ENCODE measurements around the gene PATL1. TPM values are rescaled to one million over a fixed set of nuclear protein-coding genes. Genes with fewer than 3 reads are reported as not detected.
"Not testable (repeated sequence)": the region's sequence is repeated elsewhere in the genome, so short reads cannot be mapped to it uniquely, and the experiment has no call there.

Gene PATL1
- total RNA-seq, 1 donor from 2014 or later, result 28.7 TPM

DNA sequence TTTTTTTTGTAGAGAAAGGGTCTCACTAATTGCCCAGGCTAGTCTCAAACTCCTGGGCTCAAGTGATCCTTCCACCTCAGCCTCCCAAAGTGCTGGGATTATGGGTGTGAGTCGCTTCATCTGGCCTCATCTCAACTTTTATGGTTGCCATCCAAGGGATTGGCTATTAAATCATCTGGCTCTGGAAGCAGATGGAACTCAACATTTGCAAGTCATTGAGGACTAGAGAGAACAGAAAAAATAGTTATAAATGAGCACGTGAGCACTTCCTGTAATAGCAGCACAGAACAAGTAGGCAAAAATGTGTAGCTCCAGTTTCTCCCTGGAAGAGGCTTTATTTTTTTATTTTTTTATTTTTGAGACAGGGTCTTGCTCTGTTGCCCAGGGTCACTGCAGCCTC is 22.3 kb upstream of the PATL1 start:
- H3K4me3 ChIP-seq (ENCODE audit: low read depth, low read length), result no peak overlapping the region
- no peaks in the 10 kb centered on the region for H3K27me3 ChIP-seq (ENCODE audit: control insufficient read depth, insufficient read depth, low read length)
- DNase-seq (ENCODE audit: low read depth), result no peak
- TF ChIP-seq, protein P1, sequence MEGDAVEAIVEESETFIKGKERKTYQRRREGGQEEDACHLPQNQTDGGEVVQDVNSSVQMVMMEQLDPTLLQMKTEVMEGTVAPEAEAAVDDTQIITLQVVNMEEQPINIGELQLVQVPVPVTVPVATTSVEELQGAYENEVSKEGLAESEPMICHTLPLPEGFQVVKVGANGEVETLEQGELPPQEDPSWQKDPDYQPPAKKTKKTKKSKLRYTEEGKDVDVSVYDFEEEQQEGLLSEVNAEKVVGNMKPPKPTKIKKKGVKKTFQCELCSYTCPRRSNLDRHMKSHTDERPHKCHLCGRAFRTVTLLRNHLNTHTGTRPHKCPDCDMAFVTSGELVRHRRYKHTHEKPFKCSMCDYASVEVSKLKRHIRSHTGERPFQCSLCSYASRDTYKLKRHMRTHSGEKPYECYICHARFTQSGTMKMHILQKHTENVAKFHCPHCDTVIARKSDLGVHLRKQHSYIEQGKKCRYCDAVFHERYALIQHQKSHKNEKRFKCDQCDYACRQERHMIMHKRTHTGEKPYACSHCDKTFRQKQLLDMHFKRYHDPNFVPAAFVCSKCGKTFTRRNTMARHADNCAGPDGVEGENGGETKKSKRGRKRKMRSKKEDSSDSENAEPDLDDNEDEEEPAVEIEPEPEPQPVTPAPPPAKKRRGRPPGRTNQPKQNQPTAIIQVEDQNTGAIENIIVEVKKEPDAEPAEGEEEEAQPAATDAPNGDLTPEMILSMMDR (IDR thresholded peaks at IDR 0.05; ENCODE audit: insufficient read depth, low read length, poor library complexity, severe bottlenecking), result no peak
- H3K36me3 ChIP-seq (ENCODE audit: control insufficient read depth, insufficient read depth, low read length), result no peaks in the 10 kb centered on the region

DNA sequence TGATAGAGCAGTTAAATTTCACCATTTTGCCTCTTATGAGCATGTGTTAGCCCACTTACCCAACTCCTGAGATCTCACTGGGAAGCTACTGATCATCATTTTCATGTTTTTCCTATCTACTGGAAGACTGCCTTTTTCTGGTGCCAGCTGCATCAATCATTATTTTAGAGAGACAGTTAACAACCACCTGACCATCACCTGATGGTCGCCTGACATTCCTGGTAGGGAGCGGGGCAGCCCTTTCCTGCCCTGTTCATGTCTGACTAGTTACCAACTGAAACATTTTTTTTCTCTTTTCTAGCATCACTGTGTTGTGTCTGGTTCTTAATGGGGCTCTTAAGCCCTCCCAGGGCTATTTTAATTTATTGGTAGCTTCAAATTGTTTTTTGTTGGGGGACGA is 20.2 kb upstream of the PATL1 start:
- Histone ChIP-seq H3K27me3 (ENCODE audit: control insufficient read depth, insufficient read depth, low read length) (no peaks in the 10 kb centered on the region), H3K36me3 (ENCODE audit: control insufficient read depth, insufficient read depth, low read length) (no peaks in the 10 kb centered on the region), H3K4me3 (ENCODE audit: low read depth, low read length) (no peak overlapping the region)
- no peak for DNase-seq (ENCODE audit: low read depth)
- TF ChIP-seq, protein P1 (IDR thresholded peaks at IDR 0.05; ENCODE audit: insufficient read depth, low read length, poor library complexity, severe bottlenecking), result no peak

- H3K27me3 ChIP-seq (ENCODE audit: control insufficient read depth, insufficient read depth, low read length); H3K36me3 ChIP-seq (ENCODE audit: control insufficient read depth, insufficient read depth, low read length); DNase-seq (ENCODE audit: low read depth); H3K4me3 ChIP-seq (ENCODE audit: low read depth, low read length): not testable (repeated sequence)
Measured at GRCh38 chr11:59681260-59681725, 12.5 kb upstream of the PATL1 start.

- DNase-seq (ENCODE audit: low read depth), result peak; percentile 63
- no peaks in the 10 kb centered on the region for H3K36me3 ChIP-seq (ENCODE audit: control insufficient read depth, insufficient read depth, low read length)
- no peak overlapping the region for H3K4me3 ChIP-seq (ENCODE audit: low read depth, low read length)
- H3K27me3 ChIP-seq (ENCODE audit: control insufficient read depth, insufficient read depth, low read length), result no peaks in the 10 kb centered on the region
- TF ChIP-seq, protein P1 (IDR thresholded peaks at IDR 0.05; ENCODE audit: insufficient read depth, low read length, poor library complexity, severe bottlenecking), result peak; percentile 87
Measured at GRCh38 chr11:59680287-59681154, 11.7 kb upstream of the PATL1 start.

DNA sequence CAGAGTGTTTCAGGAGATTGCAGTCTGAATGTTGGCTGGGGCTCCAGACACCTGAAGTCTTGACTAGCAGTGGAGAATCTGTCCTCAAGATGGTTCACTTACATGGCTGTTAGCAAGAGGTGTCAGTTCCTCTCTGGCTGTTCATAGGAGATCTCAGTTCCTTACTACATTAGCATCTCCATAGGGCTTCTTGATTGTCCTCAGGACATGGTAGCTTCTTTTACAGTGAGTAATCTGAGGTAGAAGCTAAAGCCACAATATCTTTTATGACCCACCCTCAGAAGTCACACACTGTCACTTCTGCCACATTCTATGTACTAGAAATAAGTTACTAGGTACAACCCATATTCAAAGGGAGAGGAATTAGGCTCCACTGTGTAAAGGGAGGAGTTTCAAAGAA is 10.5 kb upstream of the PATL1 start:
- TF ChIP-seq, protein P1 (IDR thresholded peaks at IDR 0.05; ENCODE audit: insufficient read depth, low read length, poor library complexity, severe bottlenecking), result no peak
- no peak for DNase-seq (ENCODE audit: low read depth)
- H3K4me3 ChIP-seq (ENCODE audit: low read depth, low read length), result no peak overlapping the region
- no peaks in the 10 kb centered on the region for H3K27me3 ChIP-seq (ENCODE audit: control insufficient read depth, insufficient read depth, low read length)
- no peaks in the 10 kb centered on the region for H3K36me3 ChIP-seq (ENCODE audit: control insufficient read depth, insufficient read depth, low read length)

- DNase-seq (ENCODE audit: low read depth), result no peak
- H3K4me3 ChIP-seq (ENCODE audit: low read depth, low read length), result no peak overlapping the region
- TF ChIP-seq, protein P1 (IDR thresholded peaks at IDR 0.05; ENCODE audit: insufficient read depth, low read length, poor library complexity, severe bottlenecking), result no peak
- H3K27me3 ChIP-seq (ENCODE audit: control insufficient read depth, insufficient read depth, low read length), result no peaks in the 10 kb centered on the region
- H3K36me3 ChIP-seq (ENCODE audit: control insufficient read depth, insufficient read depth, low read length), result no peaks in the 10 kb centered on the region
Measured at GRCh38 chr11:59678813-59679165, 10.0 kb upstream of the PATL1 start.
